ENCODE measurements around the gene VPS13D.
A peak's percentile ranks its signal among the peaks of the same experiment; 100 is the strongest.

The VPS13D gene

GRCh38 chr1:12245116-12245515 lies 15.3 kb downstream of the VPS13D start:
- no CpG with 5 or more reads among the region's 3 CpGs for WGBS (ENCODE audit: extremely low coverage, insufficient coverage, low lambda C conversion rate)
- H3K36me3 ChIP-seq (ENCODE audit: control insufficient read depth, insufficient read depth, low read length), result peaks cover 2% of the 10 kb centered on the region
- no peak overlapping the region for H3K23ac ChIP-seq (ENCODE audit: low read length)
- no peak overlapping the region for H3K56ac ChIP-seq (ENCODE audit: low read length)
- no peaks in the 10 kb centered on the region for H3K79me2 ChIP-seq (ENCODE audit: control insufficient read depth, insufficient read depth, low read length)
- no peak overlapping the region for H3K9ac ChIP-seq (ENCODE audit: low read length)
- no peaks in the 10 kb centered on the region for H3K79me1 ChIP-seq (ENCODE audit: low read length)
- H3K4ac ChIP-seq (ENCODE audit: low read depth, low read length), result no peak overlapping the region
- H3K4me3 ChIP-seq (ENCODE audit: low read length), result no peak overlapping the region
- no peak overlapping the region for H2BK15ac ChIP-seq (replicated peaks; ENCODE audit: low read depth)
- no peak overlapping the region for H2BK5ac ChIP-seq (ENCODE audit: low read length)
- no peaks in the 10 kb centered on the region for H3K27me3 ChIP-seq (ENCODE audit: insufficient read depth, low read length, poor library complexity)
- no peaks in the 10 kb centered on the region for H3K4me1 ChIP-seq (ENCODE audit: control insufficient read depth, low read depth, low read length)
- H2AK5ac ChIP-seq (ENCODE audit: low read length), result no peak overlapping the region
- DNase-seq, result no peak
- H4K5ac ChIP-seq (ENCODE audit: low read length), result no peak overlapping the region
- no peak overlapping the region for H2BK120ac ChIP-seq (ENCODE audit: low read depth, low read length)
- H3K27ac ChIP-seq (ENCODE audit: low read depth, low read length), result no peak overlapping the region
- no peak overlapping the region for H4K8ac ChIP-seq (ENCODE audit: low read depth, low read length)
- no peak overlapping the region for H3K18ac ChIP-seq (ENCODE audit: low read length)
- no peak overlapping the region for H3K4me2 ChIP-seq (ENCODE audit: low read length)

- H3K36me3 ChIP-seq (ENCODE audit: control insufficient read depth, insufficient read depth, low read length), result peaks cover 2% of the 10 kb centered on the region
- no peak overlapping the region for H2BK120ac ChIP-seq (ENCODE audit: low read depth, low read length)
- H3K4ac ChIP-seq (ENCODE audit: low read depth, low read length), result no peak overlapping the region
- no peak overlapping the region for H3K23ac ChIP-seq (ENCODE audit: low read length)
- no peak overlapping the region for H4K5ac ChIP-seq (ENCODE audit: low read length)
- no peak overlapping the region for H3K18ac ChIP-seq (ENCODE audit: low read length)
- no peak overlapping the region for H4K8ac ChIP-seq (ENCODE audit: low read depth, low read length)
- no peaks in the 10 kb centered on the region for H3K79me2 ChIP-seq (ENCODE audit: control insufficient read depth, insufficient read depth, low read length)
- H3K56ac ChIP-seq (ENCODE audit: low read length), result no peak overlapping the region
- no peaks in the 10 kb centered on the region for H3K79me1 ChIP-seq (ENCODE audit: low read length)
- no peak overlapping the region for H3K27ac ChIP-seq (ENCODE audit: low read depth, low read length)
- no peaks in the 10 kb centered on the region for H3K27me3 ChIP-seq (ENCODE audit: insufficient read depth, low read length, poor library complexity)
- no peak overlapping the region for H3K4me3 ChIP-seq (ENCODE audit: low read length)
- DNase-seq, result no peak
- H3K4me1 ChIP-seq (ENCODE audit: control insufficient read depth, low read depth, low read length), result no peaks in the 10 kb centered on the region
- H3K9ac ChIP-seq (ENCODE audit: low read length), result no peak overlapping the region
- no peak overlapping the region for H2AK5ac ChIP-seq (ENCODE audit: low read length)
- H3K4me2 ChIP-seq (ENCODE audit: low read length), result no peak overlapping the region
- no peak overlapping the region for H2BK5ac ChIP-seq (ENCODE audit: low read length)
- no peak overlapping the region for H2BK15ac ChIP-seq (replicated peaks; ENCODE audit: low read depth)
Measured at GRCh38 chr1:12245733-12246132, 15.9 kb downstream of the VPS13D start.

GRCh38 chr1:12246584-12246983 lies 16.8 kb downstream of the VPS13D start:
- H3K4ac ChIP-seq (ENCODE audit: low read depth, low read length), result no peak overlapping the region
- no CpG with 5 or more reads among the region's 6 CpGs for WGBS (ENCODE audit: extremely low coverage, insufficient coverage, low lambda C conversion rate)
- no peak overlapping the region for H3K23ac ChIP-seq (ENCODE audit: low read length)
- no peak overlapping the region for H3K4me2 ChIP-seq (ENCODE audit: low read length)
- no peak overlapping the region for H3K9ac ChIP-seq (ENCODE audit: low read length)
- H3K18ac ChIP-seq (ENCODE audit: low read length), result no peak overlapping the region
- peaks cover 3% of the 10 kb centered on the region for H3K36me3 ChIP-seq (ENCODE audit: control insufficient read depth, insufficient read depth, low read length)
- no peaks in the 10 kb centered on the region for H3K27me3 ChIP-seq (ENCODE audit: insufficient read depth, low read length, poor library complexity)
- no peak overlapping the region for H2BK15ac ChIP-seq (replicated peaks; ENCODE audit: low read depth)
- H2BK5ac ChIP-seq (ENCODE audit: low read length), result no peak overlapping the region
- H3K27ac ChIP-seq (ENCODE audit: low read depth, low read length), result no peak overlapping the region
- no peak overlapping the region for H2BK120ac ChIP-seq (ENCODE audit: low read depth, low read length)
- H3K79me2 ChIP-seq (ENCODE audit: control insufficient read depth, insufficient read depth, low read length), result no peaks in the 10 kb centered on the region
- no peaks in the 10 kb centered on the region for H3K79me1 ChIP-seq (ENCODE audit: low read length)
- DNase-seq, result no peak
- H3K4me3 ChIP-seq (ENCODE audit: low read length), result no peak overlapping the region
- H4K8ac ChIP-seq (ENCODE audit: low read depth, low read length), result no peak overlapping the region
- H2AK5ac ChIP-seq (ENCODE audit: low read length), result no peak overlapping the region
- no peak overlapping the region for H3K56ac ChIP-seq (ENCODE audit: low read length)
- H4K5ac ChIP-seq (ENCODE audit: low read length), result no peak overlapping the region
- H3K4me1 ChIP-seq (ENCODE audit: control insufficient read depth, low read depth, low read length), result no peaks in the 10 kb centered on the region

GRCh38 chr1:12249181-12249580 lies 19.4 kb downstream of the VPS13D start:
- no peak overlapping the region for H3K4me2 ChIP-seq (ENCODE audit: low read length)
- no peak overlapping the region for H3K4me3 ChIP-seq (ENCODE audit: low read length)
- H3K79me1 ChIP-seq (ENCODE audit: low read length), result no peaks in the 10 kb centered on the region
- H3K9ac ChIP-seq (ENCODE audit: low read length), result no peak overlapping the region
- no peak overlapping the region for H3K27ac ChIP-seq (ENCODE audit: low read depth, low read length)
- H3K4me1 ChIP-seq (ENCODE audit: control insufficient read depth, low read depth, low read length), result no peaks in the 10 kb centered on the region
- DNase-seq, result peak; percentile 59
- H2AK5ac ChIP-seq (ENCODE audit: low read length), result no peak overlapping the region
- no peak overlapping the region for H3K23ac ChIP-seq (ENCODE audit: low read length)
- H3K18ac ChIP-seq (ENCODE audit: low read length), result no peak overlapping the region
- peaks cover 7% of the 10 kb centered on the region for H3K36me3 ChIP-seq (ENCODE audit: control insufficient read depth, insufficient read depth, low read length)
- H3K4ac ChIP-seq (ENCODE audit: low read depth, low read length), result no peak overlapping the region
- no peaks in the 10 kb centered on the region for H3K27me3 ChIP-seq (ENCODE audit: insufficient read depth, low read length, poor library complexity)
- no peak overlapping the region for H3K56ac ChIP-seq (ENCODE audit: low read length)
- H2BK15ac ChIP-seq (replicated peaks; ENCODE audit: low read depth), result no peak overlapping the region
- H2BK5ac ChIP-seq (ENCODE audit: low read length), result no peak overlapping the region
- no CpG with 5 or more reads among the region's 1 CpG for WGBS (ENCODE audit: extremely low coverage, insufficient coverage, low lambda C conversion rate)
- no peak overlapping the region for H2BK120ac ChIP-seq (ENCODE audit: low read depth, low read length)
- no peaks in the 10 kb centered on the region for H3K79me2 ChIP-seq (ENCODE audit: control insufficient read depth, insufficient read depth, low read length)
- H4K8ac ChIP-seq (ENCODE audit: low read depth, low read length), result no peak overlapping the region
- no peak overlapping the region for H4K5ac ChIP-seq (ENCODE audit: low read length)

GRCh38 chr1:12249748-12250147 lies 19.9 kb downstream of the VPS13D start:
- no peak overlapping the region for H2BK15ac ChIP-seq (replicated peaks; ENCODE audit: low read depth)
- no peak overlapping the region for H3K4me3 ChIP-seq (ENCODE audit: low read length)
- no peak for DNase-seq
- H3K9ac ChIP-seq (ENCODE audit: low read length), result no peak overlapping the region
- no peak overlapping the region for H2BK5ac ChIP-seq (ENCODE audit: low read length)
- no peak overlapping the region for H4K8ac ChIP-seq (ENCODE audit: low read depth, low read length)
- no peak overlapping the region for H3K4me2 ChIP-seq (ENCODE audit: low read length)
- no peak overlapping the region for H4K5ac ChIP-seq (ENCODE audit: low read length)
- H3K23ac ChIP-seq (ENCODE audit: low read length), result no peak overlapping the region
- H3K18ac ChIP-seq (ENCODE audit: low read length), result no peak overlapping the region
- H3K79me2 ChIP-seq (ENCODE audit: control insufficient read depth, insufficient read depth, low read length), result no peaks in the 10 kb centered on the region
- WGBS (ENCODE audit: extremely low coverage, insufficient coverage, low lambda C conversion rate), result no CpG with 5 or more reads among the region's 6 CpGs
- H2AK5ac ChIP-seq (ENCODE audit: low read length), result no peak overlapping the region
- no peaks in the 10 kb centered on the region for H3K79me1 ChIP-seq (ENCODE audit: low read length)
- no peak overlapping the region for H3K4ac ChIP-seq (ENCODE audit: low read depth, low read length)
- no peaks in the 10 kb centered on the region for H3K4me1 ChIP-seq (ENCODE audit: control insufficient read depth, low read depth, low read length)
- no peak overlapping the region for H3K56ac ChIP-seq (ENCODE audit: low read length)
- no peak overlapping the region for H3K27ac ChIP-seq (ENCODE audit: low read depth, low read length)
- no peak overlapping the region for H2BK120ac ChIP-seq (ENCODE audit: low read depth, low read length)
- H3K36me3 ChIP-seq (ENCODE audit: control insufficient read depth, insufficient read depth, low read length), result peaks cover 7% of the 10 kb centered on the region
- no peaks in the 10 kb centered on the region for H3K27me3 ChIP-seq (ENCODE audit: insufficient read depth, low read length, poor library complexity)

GRCh38 chr1:12251442-12251841 lies 21.6 kb downstream of the VPS13D start:
- DNase-seq, result no peak
- H4K8ac ChIP-seq (ENCODE audit: low read depth, low read length), result no peak overlapping the region
- no CpG with 5 or more reads among the region's 5 CpGs for WGBS (ENCODE audit: extremely low coverage, insufficient coverage, low lambda C conversion rate)

More at GRCh38 chr1:12251442-12251841, 21.6 kb downstream of the VPS13D start:
- H3K23ac ChIP-seq (ENCODE audit: low read length), result no peak overlapping the region
- no peak overlapping the region for H3K56ac ChIP-seq (ENCODE audit: low read length)
- H3K27me3 ChIP-seq (ENCODE audit: insufficient read depth, low read length, poor library complexity), result no peaks in the 10 kb centered on the region
- no peaks in the 10 kb centered on the region for H3K79me2 ChIP-seq (ENCODE audit: control insufficient read depth, insufficient read depth, low read length)
- no peak overlapping the region for H3K4me3 ChIP-seq (ENCODE audit: low read length)
- H3K4ac ChIP-seq (ENCODE audit: low read depth, low read length), result no peak overlapping the region
- H4K5ac ChIP-seq (ENCODE audit: low read length), result no peak overlapping the region
- no peaks in the 10 kb centered on the region for H3K4me1 ChIP-seq (ENCODE audit: control insufficient read depth, low read depth, low read length)
- H3K27ac ChIP-seq (ENCODE audit: low read depth, low read length), result no peak overlapping the region
- no peak overlapping the region for H2BK120ac ChIP-seq (ENCODE audit: low read depth, low read length)
- no peak overlapping the region for H3K18ac ChIP-seq (ENCODE audit: low read length)
- H2BK5ac ChIP-seq (ENCODE audit: low read length), result no peak overlapping the region
- H2BK15ac ChIP-seq (replicated peaks; ENCODE audit: low read depth), result no peak overlapping the region
- H2AK5ac ChIP-seq (ENCODE audit: low read length), result no peak overlapping the region
- H3K4me2 ChIP-seq (ENCODE audit: low read length), result no peak overlapping the region
- H3K79me1 ChIP-seq (ENCODE audit: low read length), result no peaks in the 10 kb centered on the region
- no peak overlapping the region for H3K9ac ChIP-seq (ENCODE audit: low read length)
- peaks cover 5% of the 10 kb centered on the region for H3K36me3 ChIP-seq (ENCODE audit: control insufficient read depth, insufficient read depth, low read length)
